ENCODE data around the gene RPUSD2.

The RPUSD2 gene

DNA sequence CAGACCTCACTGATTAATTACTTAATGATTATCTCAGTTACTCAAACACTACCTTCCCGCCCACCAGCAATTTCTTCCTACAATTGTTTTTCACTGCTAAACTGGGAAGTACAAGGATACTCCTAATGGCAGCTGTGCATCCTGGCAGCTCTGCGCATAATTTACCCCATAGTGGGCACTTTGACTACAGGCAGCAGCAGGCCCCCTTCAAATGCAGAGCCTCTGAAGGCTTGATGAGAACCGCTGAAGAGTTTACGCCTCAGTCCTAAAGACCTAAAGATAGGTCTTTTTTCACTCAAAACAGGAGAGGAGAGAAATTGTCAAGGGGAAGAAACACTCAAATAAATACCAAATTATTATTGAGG, 15.0 kb upstream of the RPUSD2 start:
- H3K27ac ChIP-seq, result no peak overlapping the region
- no peak for DNase-seq (ENCODE audit: low spot score)
- no peak overlapping the region for H3K4me3 ChIP-seq
- TF ChIP-seq, protein P1, sequence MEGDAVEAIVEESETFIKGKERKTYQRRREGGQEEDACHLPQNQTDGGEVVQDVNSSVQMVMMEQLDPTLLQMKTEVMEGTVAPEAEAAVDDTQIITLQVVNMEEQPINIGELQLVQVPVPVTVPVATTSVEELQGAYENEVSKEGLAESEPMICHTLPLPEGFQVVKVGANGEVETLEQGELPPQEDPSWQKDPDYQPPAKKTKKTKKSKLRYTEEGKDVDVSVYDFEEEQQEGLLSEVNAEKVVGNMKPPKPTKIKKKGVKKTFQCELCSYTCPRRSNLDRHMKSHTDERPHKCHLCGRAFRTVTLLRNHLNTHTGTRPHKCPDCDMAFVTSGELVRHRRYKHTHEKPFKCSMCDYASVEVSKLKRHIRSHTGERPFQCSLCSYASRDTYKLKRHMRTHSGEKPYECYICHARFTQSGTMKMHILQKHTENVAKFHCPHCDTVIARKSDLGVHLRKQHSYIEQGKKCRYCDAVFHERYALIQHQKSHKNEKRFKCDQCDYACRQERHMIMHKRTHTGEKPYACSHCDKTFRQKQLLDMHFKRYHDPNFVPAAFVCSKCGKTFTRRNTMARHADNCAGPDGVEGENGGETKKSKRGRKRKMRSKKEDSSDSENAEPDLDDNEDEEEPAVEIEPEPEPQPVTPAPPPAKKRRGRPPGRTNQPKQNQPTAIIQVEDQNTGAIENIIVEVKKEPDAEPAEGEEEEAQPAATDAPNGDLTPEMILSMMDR (IDR thresholded peaks at IDR 0.05), result no peak

DNA sequence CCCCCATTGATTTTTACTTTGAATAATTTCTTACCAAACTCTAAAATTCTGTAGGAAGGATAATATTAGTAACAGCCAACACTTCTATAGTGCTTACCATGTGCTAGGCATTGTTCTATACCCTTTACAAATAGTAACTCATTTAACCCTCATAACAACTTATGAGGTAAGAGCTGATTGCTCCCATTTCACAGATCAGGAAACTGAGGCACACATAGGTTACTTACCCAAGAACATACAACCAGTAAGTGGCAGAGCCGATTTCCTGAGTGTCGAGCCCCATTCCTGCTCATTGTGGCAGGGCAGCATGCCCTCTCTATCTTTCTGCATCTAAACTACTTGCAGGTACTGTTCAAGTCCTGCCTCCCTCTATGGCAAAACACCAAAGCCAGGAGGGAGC, 13.2 kb upstream of the RPUSD2 start:
- TF ChIP-seq, protein P1 (IDR thresholded peaks at IDR 0.05), result no peak
- Histone ChIP-seq H3K4me3 (no peak overlapping the region), H3K27ac (no peak overlapping the region)
- DNase-seq (ENCODE audit: low spot score), result no peak

GRCh38 chr15:40558952-40559742, 10.0 kb upstream of the RPUSD2 start:
- Histone ChIP-seq H3K27ac (no peak overlapping the region), H3K4me3 (no peak overlapping the region)
- no peak for DNase-seq (ENCODE audit: low spot score)
- TF ChIP-seq, protein P1 (IDR thresholded peaks at IDR 0.05), result no peak

- Histone ChIP-seq H3K27ac (no peak overlapping the region), H3K4me3 (no peak overlapping the region)
- TF ChIP-seq, protein P1 (IDR thresholded peaks at IDR 0.05), result no peak
- DNase-seq (ENCODE audit: low spot score), result no peak
Observed at GRCh38 chr15:40562691-40563090, 6.4 kb upstream of the RPUSD2 start.

GRCh38 chr15:40563426-40563825, 5.7 kb upstream of the RPUSD2 start:
- no peak overlapping the region for H3K4me3 ChIP-seq
- DNase-seq (ENCODE audit: low spot score), result no peak
- TF ChIP-seq, protein P1 (IDR thresholded peaks at IDR 0.05), result no peak
- no peak overlapping the region for H3K27ac ChIP-seq

DNA sequence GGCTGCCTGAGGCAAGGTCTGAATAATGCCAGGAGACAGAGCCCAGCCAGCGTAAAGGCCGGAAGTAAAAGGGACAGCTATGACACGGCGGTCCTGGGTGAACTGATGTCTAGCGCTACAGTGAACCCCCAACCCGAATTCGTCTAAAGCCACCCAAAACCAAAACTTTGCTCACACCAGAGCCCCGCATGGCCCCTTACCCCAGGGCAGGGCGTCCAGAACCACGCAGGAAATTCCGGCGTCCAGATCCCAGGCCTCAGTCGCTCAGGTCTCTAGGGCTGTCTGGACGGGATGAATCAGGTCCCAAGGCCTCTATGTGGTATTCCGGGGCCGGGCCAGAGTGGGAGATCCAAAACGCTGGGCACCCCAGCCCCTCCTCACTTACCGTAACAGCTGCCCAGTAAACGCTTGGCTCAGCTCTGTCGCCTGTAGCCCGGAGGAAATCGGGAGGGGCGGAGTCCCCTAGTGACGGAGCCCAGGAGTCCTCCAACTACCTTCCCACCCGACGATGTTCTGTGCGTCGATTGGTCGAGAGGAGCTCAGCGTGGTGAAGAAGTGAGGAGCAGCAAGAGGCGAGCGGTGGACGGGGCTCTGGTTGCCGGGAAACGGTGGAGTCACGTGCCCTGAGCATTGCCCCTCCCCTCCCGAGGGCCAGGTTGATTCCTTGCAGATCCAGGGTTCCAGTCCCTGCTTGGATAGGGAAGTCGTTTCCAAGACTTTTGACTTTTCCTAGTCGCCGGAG, 4.3 kb upstream of the RPUSD2 start, which contains the start of gene CCDC32:
Gene CCDC32 (minus strand): TSS at position 452 of the 742 bp plus-strand sequence. CDS start 2,027 bp downstream, outside the sequence.
- peak within 1 kb of the TSS; percentile 88 for H3K4me3 ChIP-seq
- H3K27ac ChIP-seq, result peak within 1 kb of the TSS; percentile 88 to 96
- TF ChIP-seq, protein P1 (IDR thresholded peaks at IDR 0.05), result no peak
- peak; percentile 100 for DNase-seq (ENCODE audit: low spot score)

Measured in coronary artery (tissue), 2 donors.